ENCODE data around the gene SLC6A6.

GRCh38 chr3:14463330-14464140 is 61.1 kb downstream of the SLC6A6 start:
- TF ChIP-seq CTCF (IDR thresholded peaks at IDR 0.05; ENCODE audit: low read length), result no peak
- no peak for TF ChIP-seq EZH2 (IDR thresholded peaks at IDR 0.05; ENCODE audit: borderline replicate concordance, low read length)

Data from OCI-LY1 (cell line).